Measurements from ENCODE around the gene TBCE. TPM values are rescaled to one million over a fixed set of nuclear protein-coding genes. Genes with fewer than 3 reads are reported as not detected.
"Not testable (repeated sequence)": the region's sequence is repeated elsewhere in the genome, so short reads cannot be mapped to it uniquely, and the experiment has no call there.

The TBCE gene
- polyA plus RNA-seq, 4 donors, result 47.6 to 60.3 (median 52.3) TPM

DNA sequence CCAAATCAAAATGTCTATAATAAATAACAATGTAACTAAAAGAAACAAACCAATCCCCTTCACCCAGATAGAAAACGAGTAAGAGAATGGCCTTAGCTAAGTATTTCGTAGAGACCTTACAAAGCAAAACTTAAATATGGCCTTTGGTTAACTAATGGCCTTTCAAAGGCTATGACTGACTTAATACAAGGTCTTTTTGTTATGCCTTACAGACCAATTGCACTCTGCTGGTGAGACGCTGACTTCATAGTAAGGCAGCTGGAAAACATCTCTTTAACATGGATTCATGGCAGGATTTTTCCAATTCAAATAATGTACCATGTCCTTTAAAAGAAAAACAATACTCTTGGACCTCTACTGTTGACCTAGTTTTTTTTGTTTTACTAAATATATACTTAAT is 15.8 kb upstream of the TBCE start:
- DNase-seq (ENCODE audit: low read depth in 4 of 4, low spot score in 2 of 4), result no peak

DNA sequence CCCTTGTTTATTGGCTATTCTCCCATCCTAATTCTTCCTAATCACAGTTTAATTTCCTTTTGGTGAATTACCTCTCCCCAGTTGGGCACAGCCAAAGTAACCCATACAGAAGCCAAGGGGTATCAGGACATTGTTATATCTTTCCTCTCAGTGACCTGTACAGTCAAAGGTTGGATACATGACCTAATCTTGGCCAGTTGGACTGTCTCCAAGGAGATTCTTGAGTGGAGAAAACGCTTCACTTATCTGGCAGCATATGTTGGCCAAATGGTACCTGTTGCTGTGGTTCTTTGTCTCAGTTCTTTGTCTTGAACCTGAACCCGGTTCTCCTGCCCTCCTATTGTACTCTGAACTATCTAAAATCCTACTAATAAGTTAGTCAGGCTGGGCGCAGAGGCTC is 15.3 kb upstream of the TBCE start:
- no peak for DNase-seq (ENCODE audit: low read depth in 4 of 4, low spot score in 2 of 4)

DNA sequence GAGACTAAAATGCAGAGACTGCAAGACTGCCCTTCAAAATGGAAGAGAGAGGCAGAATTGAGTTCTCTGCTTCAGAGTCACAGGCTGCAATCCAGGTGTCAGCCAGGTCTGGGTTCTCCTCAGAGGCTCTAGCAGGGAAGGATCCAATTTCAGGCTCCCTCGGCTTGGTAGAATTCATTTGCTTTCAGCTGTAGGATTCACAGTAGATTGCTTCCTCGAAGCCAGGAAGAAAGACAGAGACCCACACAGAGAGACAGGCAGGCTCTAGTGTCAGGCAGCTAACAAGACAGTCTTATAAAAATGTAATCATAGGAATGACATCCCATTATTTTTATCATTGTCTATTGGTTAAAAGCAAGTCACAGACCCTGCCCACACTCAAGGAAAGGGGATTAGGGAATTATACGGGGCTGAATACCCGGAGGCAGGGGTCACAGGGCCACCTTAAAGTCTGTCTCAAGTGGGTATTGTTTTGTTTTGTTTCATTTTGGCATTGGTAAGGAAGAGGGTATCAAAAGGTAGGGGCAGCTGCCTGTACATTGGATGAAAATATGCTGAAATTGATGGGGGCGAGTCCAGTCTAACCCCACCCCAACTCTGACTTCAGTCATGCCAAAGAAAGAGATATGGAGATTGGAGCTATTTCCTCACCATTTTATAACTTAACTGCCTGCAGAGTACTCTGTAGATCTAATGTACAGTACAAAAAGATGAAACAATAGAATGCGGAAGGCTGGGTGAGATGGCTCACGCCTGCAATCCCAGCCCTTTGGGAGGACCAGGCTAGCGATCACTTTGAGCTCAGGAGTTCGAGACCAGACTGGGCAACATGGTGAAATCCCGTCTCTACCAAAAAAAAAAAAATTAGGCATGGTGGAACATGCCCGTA is 9.5 kb upstream of the TBCE start:
- no peak for DNase-seq (ENCODE audit: low read depth in 4 of 4, low spot score in 2 of 4)

DNA sequence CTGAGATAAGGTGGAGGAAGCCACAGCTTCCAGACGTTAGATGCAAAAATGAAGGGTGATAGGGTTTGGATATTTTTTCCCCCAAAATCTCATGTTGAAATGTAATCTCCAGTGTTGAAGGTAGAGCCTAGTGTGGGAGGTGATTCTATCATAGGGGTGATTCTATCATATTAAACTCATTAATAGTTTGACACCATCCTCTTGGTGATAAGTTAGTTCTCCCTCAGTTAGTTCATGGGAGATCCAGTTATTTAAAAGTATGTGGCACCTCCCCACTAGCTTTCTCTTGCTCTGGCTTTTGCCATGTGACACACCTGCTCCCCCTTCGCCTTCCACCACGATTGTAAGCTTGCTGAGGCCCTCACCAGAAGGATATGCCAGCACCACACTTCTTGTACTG is 8.3 kb upstream of the TBCE start:
- no peak for DNase-seq (ENCODE audit: low read depth in 4 of 4, low spot score in 2 of 4)

DNA sequence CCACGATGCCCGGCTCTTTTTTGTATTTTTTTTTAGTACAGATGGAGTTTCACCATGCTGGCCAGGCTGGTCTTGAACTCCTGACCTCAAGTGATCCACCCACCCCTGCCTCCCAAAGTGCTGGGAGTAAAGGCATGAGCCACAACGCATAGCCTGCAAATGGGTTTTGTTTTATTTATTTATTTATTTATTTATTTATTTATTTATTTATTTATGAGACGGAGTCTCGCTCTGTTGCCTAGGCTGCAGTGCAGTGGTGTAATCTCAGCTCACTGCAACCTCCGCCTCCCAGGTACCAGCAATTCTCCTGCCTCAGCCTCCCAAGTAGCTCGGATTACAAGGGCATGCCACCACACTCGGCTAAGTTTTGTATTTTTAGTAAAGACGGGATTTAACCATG is 3.0 kb upstream of the TBCE start:
- DNase-seq (ENCODE audit: low read depth in 4 of 4, low spot score in 2 of 4), result not testable (repeated sequence)

DNA sequence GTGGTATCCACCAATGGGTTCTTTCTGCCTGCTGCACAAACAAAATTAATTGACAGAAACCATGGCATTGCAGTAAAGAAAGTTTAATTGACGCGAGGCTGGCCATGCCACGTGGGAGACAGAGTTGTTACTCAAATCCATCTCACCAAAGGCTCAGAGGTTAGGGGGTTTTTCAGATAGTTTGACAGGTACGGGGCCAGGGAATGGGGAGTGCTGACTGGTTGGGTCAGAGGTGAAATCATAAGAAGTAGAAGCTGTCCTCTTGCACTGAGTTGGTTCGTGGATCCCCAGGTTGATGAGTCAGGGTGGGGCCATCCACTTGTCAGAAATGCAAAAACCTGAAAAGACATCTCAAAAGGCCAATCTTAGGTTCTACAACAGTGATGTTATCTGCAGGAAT is 941 bp upstream of the TBCE start:
- no peak for DNase-seq (ENCODE audit: low read depth in 4 of 4, low spot score in 2 of 4)

DNA sequence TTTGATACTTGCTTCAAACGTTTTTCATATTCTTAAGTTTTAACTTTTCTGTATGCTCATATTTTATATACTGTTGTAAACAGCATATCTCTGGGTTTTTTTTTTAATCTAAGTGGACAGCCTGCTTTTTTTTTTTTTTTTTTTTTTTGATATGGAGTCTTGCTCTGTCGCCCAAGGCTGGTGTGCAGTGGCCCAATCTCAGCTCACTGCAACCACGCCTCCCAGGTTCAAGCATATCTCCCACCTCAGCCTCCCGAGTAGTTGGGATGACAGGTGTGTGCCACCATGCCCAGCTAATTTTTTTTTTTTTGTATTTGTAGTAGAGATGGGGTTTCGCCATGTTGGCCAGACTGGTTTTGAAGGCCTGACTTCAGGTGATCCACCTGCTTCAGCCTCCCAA is 1.2 kb downstream of the TBCE start:
- no peak for DNase-seq (ENCODE audit: low read depth in 4 of 4, low spot score in 2 of 4)

DNA sequence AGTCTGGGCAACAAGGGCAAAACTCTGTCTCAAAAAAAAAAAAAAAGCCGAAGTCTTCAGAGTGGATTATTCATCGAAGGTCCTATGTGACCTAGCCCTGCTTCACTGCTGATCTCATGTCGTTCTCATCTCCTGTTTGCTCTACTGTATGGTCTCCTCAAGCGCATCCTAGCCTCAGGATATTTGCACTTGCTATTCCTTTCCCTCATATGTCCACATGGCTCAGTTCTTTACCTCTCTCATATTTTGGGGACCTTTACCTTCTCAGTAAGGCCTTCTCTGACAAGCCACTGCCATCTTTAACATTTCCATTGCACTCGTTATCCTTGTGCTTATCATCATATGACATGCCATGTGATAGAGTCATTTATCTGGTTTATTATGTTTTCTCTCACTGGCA is 2.6 kb downstream of the TBCE start:
- DNase-seq (ENCODE audit: low read depth in 4 of 4, low spot score in 2 of 4), result no peak

DNA sequence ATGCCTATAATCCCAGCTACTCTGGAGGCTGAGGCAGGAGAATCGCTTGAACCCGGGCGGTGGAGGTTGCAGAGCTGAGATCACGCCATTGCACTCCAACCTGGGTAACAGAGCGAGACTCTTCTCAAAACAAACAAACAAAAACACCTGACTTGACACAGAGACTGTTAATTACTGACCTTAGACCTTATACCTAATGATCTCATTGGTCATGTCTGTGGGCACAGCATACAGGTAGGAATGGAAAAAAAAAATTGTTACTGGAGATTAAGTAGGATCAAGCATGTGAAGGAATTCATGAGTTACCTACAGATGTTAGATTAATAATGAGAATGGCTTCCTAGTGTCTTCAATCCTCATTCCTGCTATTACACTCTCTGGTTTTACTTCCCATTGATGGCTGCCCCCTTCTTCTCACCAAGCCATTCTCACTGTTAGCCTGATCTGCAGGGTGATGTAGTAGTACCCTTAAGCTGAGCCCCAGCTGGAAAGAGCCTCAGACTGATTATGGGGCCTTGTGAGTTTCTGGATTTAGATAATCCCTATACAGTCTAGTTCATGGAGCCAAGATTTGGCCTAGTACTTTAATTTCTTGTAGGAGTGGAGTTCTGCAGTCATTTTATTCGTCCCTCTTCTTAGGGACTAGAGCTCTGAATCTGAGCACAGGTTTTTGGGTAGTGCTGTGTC is 8.8 kb downstream of the TBCE start:
- DNase-seq (ENCODE audit: low read depth in 4 of 4, low spot score in 2 of 4), result no peak

DNA sequence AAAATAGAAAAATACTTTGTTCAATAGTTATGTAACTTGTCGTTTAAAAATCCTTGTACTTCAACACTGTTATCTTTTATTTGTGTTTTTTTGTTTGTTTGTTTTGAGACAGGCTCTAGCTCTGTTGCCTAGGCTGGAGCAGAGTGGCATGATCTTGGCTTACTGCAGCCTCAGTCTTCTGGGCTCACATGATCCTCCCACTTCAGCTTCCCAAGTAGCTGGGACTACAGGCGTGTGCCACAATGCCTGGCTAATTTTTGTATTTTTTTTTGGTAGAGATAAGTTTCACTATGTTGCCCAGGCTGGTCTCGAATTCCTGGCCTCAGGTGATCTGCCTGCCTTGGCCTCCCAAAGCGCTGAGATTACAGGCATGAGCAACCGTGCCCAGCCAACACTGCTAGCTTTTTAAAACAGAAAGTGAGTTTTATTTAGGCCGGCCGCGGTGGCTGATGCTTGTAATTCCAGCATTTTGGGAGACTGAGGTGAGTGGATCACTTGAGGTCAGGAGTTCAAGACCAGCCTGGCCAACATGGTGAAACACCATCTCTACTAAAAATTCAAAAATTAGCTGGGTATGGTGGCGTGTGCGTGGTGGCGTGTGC is 11.0 kb downstream of the TBCE start:
- not testable (repeated sequence) for DNase-seq (ENCODE audit: low read depth in 4 of 4, low spot score in 2 of 4)

DNA sequence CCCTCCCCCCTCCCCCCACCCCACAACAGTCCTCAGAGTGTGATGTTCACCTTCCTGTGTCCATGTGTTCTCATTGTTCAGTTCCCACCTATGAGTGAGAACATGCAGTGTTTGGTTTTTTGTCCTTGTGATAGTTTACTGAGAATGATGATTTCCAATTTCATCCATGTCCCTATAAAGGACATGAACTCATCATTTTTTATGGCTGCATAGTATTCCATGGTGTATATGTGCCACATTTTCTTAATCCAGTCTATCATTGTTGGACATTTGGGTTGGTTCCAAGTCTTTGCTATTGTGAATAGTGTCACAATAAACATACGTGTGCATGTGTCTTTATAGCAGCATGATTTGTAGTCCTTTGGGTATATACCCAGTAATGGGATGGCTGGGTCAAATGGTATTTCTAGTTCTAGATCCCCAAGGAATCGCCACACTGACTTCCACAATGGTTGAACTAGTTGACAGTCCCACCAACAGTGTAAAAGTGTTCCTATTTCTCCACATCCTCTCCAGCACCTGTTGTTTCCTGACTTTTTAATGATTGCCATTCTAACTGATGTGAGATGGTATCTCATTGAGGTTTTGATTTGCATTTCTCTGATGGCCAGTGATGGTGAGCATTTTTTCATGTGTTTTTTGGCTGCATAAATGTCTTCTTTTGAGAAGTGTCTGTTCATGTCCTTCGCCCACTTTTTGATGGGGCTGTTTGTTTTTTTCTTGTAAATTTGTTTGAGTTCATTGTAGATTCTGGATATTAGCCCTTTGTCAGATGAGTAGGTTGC is 14.9 kb downstream of the TBCE start:
- DNase-seq (ENCODE audit: low read depth in 4 of 4, low spot score in 2 of 4), result not testable (repeated sequence)

DNA sequence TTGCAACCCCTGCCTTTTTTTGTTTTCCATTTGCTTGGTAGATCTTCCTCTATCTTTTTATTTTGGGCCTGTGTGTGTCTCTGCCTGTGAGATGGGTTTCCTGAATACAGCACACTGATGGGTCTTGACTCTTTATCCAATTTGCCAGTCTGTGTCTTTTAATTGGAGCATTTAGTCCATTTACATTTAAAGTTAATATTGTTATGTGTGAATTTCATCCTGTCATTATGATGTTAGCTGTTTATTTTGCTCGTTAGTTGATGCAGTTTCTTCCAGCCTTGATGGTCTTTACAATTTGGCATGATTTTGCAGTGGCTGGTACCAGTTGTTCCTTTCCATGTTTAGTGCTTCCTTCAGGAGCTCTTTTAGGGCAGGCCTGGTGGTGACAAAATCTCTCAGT is 18.4 kb downstream of the TBCE start:
- DNase-seq (ENCODE audit: low read depth in 4 of 4, low spot score in 2 of 4), result not testable (repeated sequence)

DNA sequence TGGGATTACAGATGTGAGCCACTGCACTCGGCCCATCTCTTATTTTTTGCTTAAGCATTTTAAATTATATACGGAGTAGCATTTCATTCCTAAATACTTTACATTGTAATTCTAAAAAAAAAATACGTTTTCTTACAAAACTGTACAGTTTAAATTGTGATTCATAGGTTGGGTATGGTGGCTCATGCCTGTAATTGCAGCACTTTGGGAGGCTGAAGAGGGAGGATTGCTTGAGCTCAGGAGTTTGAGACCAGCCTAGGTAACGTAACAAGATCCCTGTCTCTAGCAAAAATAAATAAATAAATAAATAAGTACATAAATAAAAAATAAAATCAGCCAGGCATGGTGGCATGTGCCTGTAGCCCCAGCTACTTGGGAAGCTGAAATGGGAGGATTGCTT is 24.6 kb downstream of the TBCE start:
- no peak for DNase-seq (ENCODE audit: low read depth in 4 of 4, low spot score in 2 of 4)

DNA sequence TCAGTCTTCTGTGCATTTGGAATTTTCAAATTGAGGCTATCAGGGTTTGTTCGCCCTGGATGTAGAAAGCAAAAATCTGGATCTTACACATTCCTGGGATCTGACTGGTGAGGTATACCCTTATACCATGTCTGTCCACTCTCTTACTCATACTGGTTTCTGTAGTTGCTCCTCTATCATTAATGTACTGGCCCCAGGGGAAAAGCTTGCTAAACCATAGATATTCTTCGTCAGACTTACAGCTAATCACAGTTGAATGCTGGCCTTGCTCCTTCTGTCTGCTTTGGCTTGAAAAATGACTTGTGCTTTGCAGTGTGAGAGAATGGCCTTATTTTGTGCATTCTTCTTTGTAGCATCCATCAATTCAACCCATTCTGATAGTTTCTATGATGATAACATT is 30.5 kb downstream of the TBCE start:
- DNase-seq (ENCODE audit: low read depth in 4 of 4, low spot score in 2 of 4), result no peak

DNA sequence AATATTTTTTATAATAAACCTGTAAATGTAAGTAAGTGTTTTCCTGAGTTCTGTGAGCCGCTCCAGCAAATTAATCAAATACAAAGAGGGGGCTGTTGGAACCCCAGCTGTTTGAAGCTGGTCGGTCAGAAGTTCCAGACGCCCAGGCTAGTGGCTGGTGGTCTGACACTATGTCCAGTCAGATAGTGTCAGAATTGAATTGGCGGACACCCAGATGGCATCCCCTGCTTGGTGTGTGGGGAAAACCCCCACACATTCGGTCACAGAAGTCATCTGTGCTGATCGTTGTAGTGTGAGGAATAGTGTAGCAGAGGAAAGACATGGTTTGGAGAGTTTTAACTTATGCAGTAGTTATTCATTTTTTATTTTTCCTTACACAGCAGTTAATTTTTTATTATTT is 32.4 kb downstream of the TBCE start:
- DNase-seq (ENCODE audit: low read depth in 4 of 4, low spot score in 2 of 4), result no peak

DNA sequence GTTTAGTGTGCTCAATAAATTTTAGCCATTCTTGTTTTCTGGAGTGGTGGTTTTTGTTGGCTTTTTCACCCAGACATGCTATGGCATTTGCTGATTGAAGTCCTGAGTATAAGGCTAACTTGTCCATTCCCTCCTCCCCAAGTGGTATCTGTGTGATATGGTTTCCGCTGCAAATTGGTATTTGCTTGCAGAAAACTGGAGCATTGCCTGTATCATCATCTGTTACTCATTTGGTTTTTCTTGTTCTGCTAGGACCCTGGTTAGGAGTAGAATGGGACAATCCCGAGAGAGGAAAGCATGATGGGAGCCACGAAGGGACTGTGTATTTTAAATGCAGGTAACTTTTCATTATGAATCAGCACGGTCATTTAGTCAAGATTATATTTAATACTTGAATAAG is 34.0 kb downstream of the TBCE start:
- no peak for DNase-seq (ENCODE audit: low read depth in 4 of 4, low spot score in 2 of 4)

DNA sequence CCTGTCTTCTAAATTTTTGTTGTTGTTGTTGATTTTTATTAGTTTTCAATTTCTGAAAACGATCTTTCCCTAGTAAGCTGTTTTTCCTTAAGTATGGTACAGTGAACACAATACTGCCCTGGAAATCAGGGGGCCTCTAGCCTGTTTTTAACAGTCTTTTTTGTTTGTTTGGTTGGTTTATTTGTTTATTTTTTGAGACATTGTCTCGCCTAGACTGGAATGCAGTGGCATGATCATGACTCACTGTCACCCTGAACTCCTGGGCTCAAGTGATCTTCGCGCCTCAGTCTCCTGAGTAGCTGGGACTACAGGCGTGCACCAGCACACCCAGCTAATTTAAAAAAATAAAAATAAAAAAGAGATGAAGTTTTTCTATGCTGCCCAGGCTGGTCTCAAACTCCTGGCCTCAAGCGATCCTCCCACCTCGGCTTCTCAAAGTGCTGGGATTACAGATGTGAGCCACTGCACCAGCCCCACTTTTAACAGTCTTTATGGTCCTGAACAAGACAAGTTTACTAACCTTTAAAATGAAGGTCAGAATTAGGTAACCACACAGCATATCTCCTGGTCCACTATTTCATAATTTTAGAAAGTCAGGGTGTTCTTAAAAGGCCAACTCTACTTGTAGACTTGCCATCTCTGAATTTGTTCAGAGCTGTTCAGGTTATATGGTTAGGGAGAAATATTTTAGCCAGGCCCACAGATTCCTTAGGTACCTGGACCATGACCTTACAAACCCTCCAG is 35.4 kb downstream of the TBCE start:
- no peak for DNase-seq (ENCODE audit: low read depth in 4 of 4, low spot score in 2 of 4)

DNA sequence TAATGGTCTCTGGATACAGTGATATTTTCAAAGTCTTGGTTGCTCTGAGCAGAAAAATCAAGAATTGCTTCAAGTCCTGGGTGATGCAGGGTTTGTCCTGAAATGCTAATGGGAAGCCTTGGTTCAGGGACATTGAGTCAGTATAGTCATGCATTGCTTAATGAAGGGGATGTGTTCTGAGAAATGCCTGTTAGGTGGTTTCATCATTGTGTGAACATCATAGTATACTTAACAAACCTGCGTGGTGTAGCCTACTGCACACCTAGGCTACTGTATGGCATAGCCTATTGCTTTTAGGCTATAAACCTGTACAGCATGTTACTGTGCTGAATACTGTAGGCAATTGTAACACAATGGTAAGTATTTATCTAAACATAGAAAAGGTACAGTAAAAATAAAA is 36.4 kb downstream of the TBCE start:
- DNase-seq (ENCODE audit: low read depth in 4 of 4, low spot score in 2 of 4), result no peak

DNA sequence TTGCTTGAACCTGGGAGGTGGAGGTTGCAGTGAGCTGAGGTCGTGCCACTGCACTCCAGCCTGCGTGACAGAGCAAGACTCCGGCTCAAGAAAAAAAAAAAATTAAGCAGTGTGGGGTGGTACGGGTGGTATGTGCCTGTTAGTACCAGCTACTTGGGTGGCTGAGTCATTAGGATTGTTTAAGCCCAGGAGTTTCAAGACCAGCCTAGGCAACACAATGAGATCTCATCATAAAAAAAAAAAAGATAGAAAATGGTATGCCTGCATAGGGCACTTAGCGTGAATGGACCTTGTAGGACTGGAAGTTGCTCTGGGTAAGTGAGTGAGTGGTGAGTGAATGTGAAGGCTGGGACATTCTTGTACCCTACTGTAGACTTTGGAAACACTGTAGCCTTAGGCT is 37.0 kb downstream of the TBCE start:
- no peak for DNase-seq (ENCODE audit: low read depth in 4 of 4, low spot score in 2 of 4)

DNA sequence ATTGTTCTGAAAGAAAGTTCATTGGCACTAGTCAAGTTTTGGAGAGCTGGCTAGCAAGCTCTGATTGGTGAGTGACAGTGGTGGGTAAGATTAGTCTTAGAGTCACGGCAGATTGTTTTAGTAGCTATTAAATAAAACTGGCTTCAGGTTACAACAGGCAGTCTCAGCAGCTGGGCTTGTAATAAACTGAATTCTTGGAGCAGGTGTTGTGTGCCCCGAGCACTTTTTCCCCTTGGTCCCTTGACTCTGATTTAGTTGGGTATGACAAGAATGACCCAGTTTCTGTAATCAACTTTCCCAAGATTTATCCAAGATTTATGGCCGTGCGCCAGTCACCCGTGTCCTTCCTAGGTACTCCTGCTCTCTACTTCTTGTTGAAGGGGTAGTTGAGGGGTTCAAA is 40.2 kb downstream of the TBCE start:
- peak in 1 of 4 donors; percentile 23 for DNase-seq (ENCODE audit: low read depth in 4 of 4, low spot score in 2 of 4)
